Ovary (tissue), 9 donors: ENCODE data around the gene XRCC6. TPM values are rescaled to one million over a fixed set of nuclear protein-coding genes. Genes with fewer than 3 reads are reported as not detected.

ENCODE experiments used
- DNase-seq, 5 donors: peaks; one replicate each; pipeline ENCODE4 v3.0.0-alpha.2; 2019 to 2020
- H3K27ac ChIP-seq, 2 donors: fragments of 200-600 bp; one replicate each; pipeline versions ENCODE4 v1.5.1 to v1.8.0; 2019 to 2022
- H3K27me3 ChIP-seq: fragments of 200-600 bp; one replicate; pipeline ENCODE4 v1.8.0; 2022
- H3K36me3 ChIP-seq: fragments of 200-600 bp; sonication (generic); one replicate; pipeline ENCODE4 v1.5.1; 2019
- H3K4me1 ChIP-seq: one replicate; pipeline ENCODE4 v1.8.1; 2013; ENCODE audit warnings: mild to moderate bottlenecking, moderate library complexity; ENCODE audit not compliant: insufficient read depth
- H3K4me3 ChIP-seq: fragments of 200-600 bp; sonication (generic); one replicate; pipeline ENCODE4 v1.5.1; 2017
- H3K9me3 ChIP-seq, 2 donors: fragments of 200-600 bp in 1 of 2; sonication (generic) in 1 of 2; one replicate each; pipeline versions ENCODE4 v1.5.1 to v1.8.1; 2013 to 2019; ENCODE audit warnings: mild to moderate bottlenecking in 1 of 2, moderate library complexity in 1 of 2
- CTCF ChIP-seq, 3 donors: fragments of 450-650 bp in 2 of 3; fragments of 200-600 bp in 1 of 3; IDR thresholded peaks; one replicate each; pipeline versions ENCODE4 v1.5.1 to v1.8.0; 2016 to 2022; ENCODE audit warnings: antibody characterized with exemption in 3 of 3, mild to moderate bottlenecking in 1 of 3
- EP300 ChIP-seq: sonication (generic); formaldehyde crosslinking; IDR thresholded peaks from one replicate; pipeline ENCODE4 v1.6.1; 2017; ENCODE audit warnings: antibody characterized with exemption
- POLR2A ChIP-seq: fragments of 450-650 bp; IDR thresholded peaks from one replicate; pipeline ENCODE4 v1.6.1; 2017; ENCODE audit warnings: antibody characterized with exemption, mild to moderate bottlenecking, moderate library complexity
- WGBS, 3 donors: extraction: QIAGEN DNeasy Blood & Tissue Kit in 1 of 3; methylation state at CpG; one replicate each; pipeline versions ENCODE4 v1.1.5 to v1.1.7; 2013 to 2017; 5-methylcytosine and 5-hydroxymethylcytosine counted together
- intact Hi-C, 4 donors: fragments of 100-400 bp; cut with DNase I; formaldehyde crosslinking; loops; one replicate each; pipeline versions ENCODE4 v1.11.0 to v1.15.1; 2022 to 2023
- polyA plus RNA-seq, 2 donors: library from polyadenylated mRNA; stranded (reverse); fragments of 200-250 nt in 1 of 2; fragments of 350-450 nt in 1 of 2; fragmentation: Illumina TruSeq in 1 of 2; extraction: RNeasy Lipid Tissue Mini Kit (QIAGEN cat#74804) in 1 of 2; gene quantifications; one replicate each; pipeline ENCODE4 v1.2.3, GENCODE V29; 2013 to 2014
- total RNA-seq, 7 donors: library from RNA; depleted of rRNA in 2 of 7; stranded (reverse); fragments of >200 nt in 2 of 7; fragmentation: NEBNext Ultra II Directional in 3 of 7; extraction: Animal tissue kit (Norgen Biotek cat#: 25700) in 3 of 7; gene quantifications; one replicate each; pipeline versions ENCODE4 v1.1.0 to v1.2.4, GENCODE V29; 2016 to 2023
- donor health status: DM: no; HTN: no; CAD: no; lungs with moderate emphysema.
- donor health status: DM: no; HTN: no; CAD: no.
- donor health status: Bipolar disorder and iron deficiency.
- donor health status: DM: yes; HTN: yes; CAD: no.
- donor health status: DM: no; HTN: no; CAD: no.
- donor health status: DM: yes; HTN: yes; CAD: no.

Gene XRCC6
- total and polyA plus RNA-seq, 9 donors: 147 to 380 (median 200) TPM

GRCh38 chr22:41598891-41599635 lies 22.0 kb upstream of the XRCC6 start:
- Histone ChIP-seq H3K27me3 (no peaks in the 10 kb centered on the region), H3K36me3 (no peaks in the 10 kb centered on the region), H3K27ac (no peak overlapping the region), H3K9me3 (no peaks in the 10 kb centered on the region), H3K4me3 (no peak overlapping the region), H3K4me1 (peaks cover 18% of the 10 kb centered on the region)
- DNase-seq: peak in 1 of 5 donors; percentile 17
- no peak for TF ChIP-seq CTCF (IDR thresholded peaks at IDR 0.05)
- no peak for TF ChIP-seq EP300
- no peak for TF ChIP-seq POLR2A
- intact Hi-C loops: loop anchor here in 3 of 4 donors (5.0 to 10.0 kb wide), 3 partner anchors 54 to 197 kb away; partner anchors contain the start of gene POLR3H (in 3 of the 3)
- WGBS, 3 donors: 88 to 89% (median 88%) methylated on average over 8 of the region's 8 CpGs

GRCh38 chr22:41600976-41601375 lies 20.1 kb upstream of the XRCC6 start:
- 86% methylated on average over 8 of the region's 8 CpGs for WGBS, 3 donors
- intact Hi-C loops: loop anchor here in 1 of 4 donors (10.0 kb wide), 1 partner anchor 206 kb away; no protein-coding TSS in a partner anchor
- Histone ChIP-seq H3K36me3 (no peaks in the 10 kb centered on the region), H3K9me3 (no peaks in the 10 kb centered on the region), H3K27me3 (no peaks in the 10 kb centered on the region), H3K27ac (no peak overlapping the region), H3K4me1 (peaks cover 10% of the 10 kb centered on the region), H3K4me3 (no peak overlapping the region)
- DNase-seq: peak in 1 of 5 donors; percentile 26
- TF ChIP-seq EP300: no peak
- no peak for TF ChIP-seq POLR2A
- TF ChIP-seq CTCF (IDR thresholded peaks at IDR 0.05): no peak

GRCh38 chr22:41603873-41604332 lies 17.2 kb upstream of the XRCC6 start:
- H3K9me3 ChIP-seq: no peaks in the 10 kb centered on the region
- 51 to 63% (median 57%) methylated on average over 4 of the region's 4 CpGs for WGBS, 3 donors
- no peaks in the 10 kb centered on the region for H3K27me3 ChIP-seq
- no peaks in the 10 kb centered on the region for H3K4me1 ChIP-seq
- TF ChIP-seq POLR2A: no peak
- TF ChIP-seq EP300: no peak
- TF ChIP-seq CTCF (IDR thresholded peaks at IDR 0.05): no peak
- H3K4me3 ChIP-seq: no peak overlapping the region
- intact Hi-C loops: loop anchor here in 1 of 4 donors (10.0 kb wide), 1 partner anchor 209 kb away; no protein-coding TSS in a partner anchor
- no peak for DNase-seq
- H3K27ac ChIP-seq: no peak overlapping the region
- no peaks in the 10 kb centered on the region for H3K36me3 ChIP-seq

GRCh38 chr22:41608386-41608785 lies 12.7 kb upstream of the XRCC6 start:
- H3K27me3 ChIP-seq: no peaks in the 10 kb centered on the region
- no peak for DNase-seq
- no peak overlapping the region for H3K4me3 ChIP-seq
- WGBS, 3 donors: 94 to 97% (median 96%) methylated on average over 3 of the region's 3 CpGs
- intact Hi-C loops: loop anchor here in 1 of 4 donors (10.0 kb wide), 1 partner anchor 214 kb away; no protein-coding TSS in a partner anchor
- TF ChIP-seq EP300: no peak
- no peak for TF ChIP-seq CTCF (IDR thresholded peaks at IDR 0.05)
- no peak for TF ChIP-seq POLR2A
- H3K27ac ChIP-seq: no peak overlapping the region
- H3K9me3 ChIP-seq: no peaks in the 10 kb centered on the region
- H3K36me3 ChIP-seq: no peaks in the 10 kb centered on the region
- no peaks in the 10 kb centered on the region for H3K4me1 ChIP-seq
